Fibroblast of lung (primary cell): Measurements from ENCODE around the gene TJP3. TPM values are rescaled to one million over a fixed set of nuclear protein-coding genes. Genes with fewer than 3 reads are reported as not detected.

ENCODE experiments used
- DNase-seq, 2 donors: peaks; one replicate each; pipeline versions ENCODE4 v3.0.0 to v3.0.0-alpha.2; 2010; ENCODE audit warnings: low read depth in 2 of 2
- H2AFZ ChIP-seq: 2 replicates; pipeline ENCODE4 v1.5.1; 2012; ENCODE audit warnings: low read length, control low read depth, inconsistent platforms
- H3K27ac ChIP-seq: 2 replicates; pipeline ENCODE4 v1.5.1; 2011; ENCODE audit warnings: low read length, control low read depth; ENCODE audit not compliant: insufficient read depth
- H3K27me3 ChIP-seq: 2 replicates; pipeline ENCODE4 v1.5.1; 2011; ENCODE audit warnings: mild to moderate bottlenecking, low read length; ENCODE audit not compliant: control insufficient read depth, insufficient read depth
- H3K36me3 ChIP-seq: 2 replicates; pipeline ENCODE4 v1.5.1; 2011; ENCODE audit warnings: low read length; ENCODE audit not compliant: control insufficient read depth, insufficient read depth
- H3K4me1 ChIP-seq: 2 replicates; pipeline ENCODE4 v1.5.1; 2011; ENCODE audit warnings: low read length; ENCODE audit not compliant: control insufficient read depth, insufficient read depth; ENCODE audit errors: extremely low read depth
- H3K4me2 ChIP-seq: 2 replicates; pipeline ENCODE4 v1.5.1; 2011; ENCODE audit warnings: low read length, control low read depth; ENCODE audit not compliant: insufficient read depth; ENCODE audit errors: extremely low read depth
- H3K4me3 ChIP-seq, 4 experiments: fragments of 200-600 bp in 1 of 4; sonication (generic) in 1 of 4; replicated peaks in 1 of 4; 2 replicates each; pipeline ENCODE4 v1.5.1; 2011 to 2016; ENCODE audit warnings: low read length in 4 of 4, low read depth in 3 of 4, mild to moderate bottlenecking in 3 of 4, control low read depth in 2 of 4, inconsistent platforms in 1 of 4, mixed read lengths in 1 of 4; ENCODE audit not compliant: insufficient read depth in 1 of 4; ENCODE audit errors: control extremely low read depth in 1 of 4
- H3K79me2 ChIP-seq: 2 replicates; pipeline ENCODE4 v1.5.1; 2012; ENCODE audit warnings: mild to moderate bottlenecking, low read length, inconsistent platforms; ENCODE audit not compliant: control insufficient read depth, insufficient read depth
- H3K9ac ChIP-seq: 2 replicates; pipeline ENCODE4 v1.5.1; 2011; ENCODE audit warnings: mild to moderate bottlenecking, low read length, control low read depth; ENCODE audit not compliant: insufficient read depth
- H3K9me3 ChIP-seq: 2 replicates; pipeline ENCODE4 v1.5.1; 2012; ENCODE audit warnings: low read depth, low read length; ENCODE audit not compliant: control insufficient read depth, insufficient read depth
- H4K20me1 ChIP-seq: 2 replicates; pipeline ENCODE4 v1.5.1; 2011; ENCODE audit warnings: low read length; ENCODE audit not compliant: control insufficient read depth, insufficient read depth; ENCODE audit errors: extremely low read depth
- CTCF ChIP-seq, 2 donors: IDR thresholded peaks in 1 of 2; conservative IDR thresholded peaks in 1 of 2; 1 replicate in 1 of 2; 2 replicates in 1 of 2; pipeline ENCODE4 v1.5.1; 2011 to 2012; ENCODE audit warnings: low read length in 2 of 2, control low read depth in 1 of 2, inconsistent platforms in 1 of 2, low read depth in 1 of 2, mild to moderate bottlenecking in 1 of 2
- EZH2 ChIP-seq: IDR thresholded peaks from 2 replicates; pipeline ENCODE4 v1.5.1; 2012; ENCODE audit warnings: low read length, control low read depth, mild to moderate bottlenecking; ENCODE audit errors: missing control alignments
- polyA plus RNA-seq, 2 donors: library from polyadenylated mRNA; depleted of rRNA in 1 of 2; stranded (reverse) in 1 of 2; unstranded in 1 of 2; fragments of >200 nt; gene quantifications; 2 replicates each; pipeline ENCODE4 v1.2.1, GENCODE V29; 2011 to 2012; ENCODE audit warnings: missing spikeins in 1 of 2
- total RNA-seq: library from RNA; depleted of rRNA; stranded (reverse); fragments of >200 nt; gene quantifications from 2 replicates; pipeline ENCODE4 v1.2.1, GENCODE V29; 2014

TJP3 gene
- total and polyA plus RNA-seq, 2 donors (not counting 1 experiment from before 2014, with no cell fraction given) = not detected

- Histone ChIP-seq H3K36me3 (peaks cover 3% of the 10 kb centered on the region), H4K20me1 (no peaks in the 10 kb centered on the region), H3K27me3 (no peaks in the 10 kb centered on the region), H3K4me3 (no peak overlapping the region), H2AFZ (no peak overlapping the region), H3K9me3 (no peaks in the 10 kb centered on the region), H3K4me2 (no peak overlapping the region), H3K9ac (no peak overlapping the region), H3K79me2 (peaks cover 10% of the 10 kb centered on the region), H3K27ac (no peak overlapping the region), H3K4me1 (no peaks in the 10 kb centered on the region)
- DNase-seq = peak in 1 of 2 donors; percentile 84
- no peak for TF ChIP-seq CTCF (conservative IDR thresholded peaks at IDR 0.05 in 1 of 2, IDR thresholded peaks at IDR 0.05 in 1 of 2; ENCODE audit: low read depth in 1 of 2, low read length in 2 of 2)
- TF ChIP-seq EZH2 = no peak
Observed at GRCh38 chr19:3683405-3684053, 24.7 kb upstream of the TJP3 start.

- Histone ChIP-seq H3K9ac (no peak overlapping the region), H3K9me3 (no peaks in the 10 kb centered on the region), H3K4me1 (no peaks in the 10 kb centered on the region), H3K4me2 (no peak overlapping the region), H3K27ac (no peak overlapping the region), H3K79me2 (peaks cover 10% of the 10 kb centered on the region), H3K27me3 (no peaks in the 10 kb centered on the region), H4K20me1 (no peaks in the 10 kb centered on the region), H2AFZ (no peak overlapping the region), H3K36me3 (peaks cover 3% of the 10 kb centered on the region), H3K4me3 (no peak overlapping the region)
- DNase-seq = peak in 1 of 2 donors; percentile 93
- TF ChIP-seq EZH2 (no peak), CTCF (conservative IDR thresholded peaks at IDR 0.05 in 1 of 2, IDR thresholded peaks at IDR 0.05 in 1 of 2; ENCODE audit: low read depth in 1 of 2, low read length in 2 of 2) (no peak)
Observed at GRCh38 chr19:3684054-3684816, 23.9 kb upstream of the TJP3 start.

GRCh38 chr19:3684817-3685410 is 23.3 kb upstream of the TJP3 start:
- Histone ChIP-seq H3K79me2 (peaks cover 10% of the 10 kb centered on the region), H4K20me1 (no peaks in the 10 kb centered on the region), H3K4me1 (no peaks in the 10 kb centered on the region), H3K27ac (no peak overlapping the region), H3K4me2 (no peak overlapping the region), H2AFZ (no peak overlapping the region), H3K9ac (no peak overlapping the region), H3K27me3 (no peaks in the 10 kb centered on the region), H3K36me3 (peaks cover 2% of the 10 kb centered on the region), H3K9me3 (no peaks in the 10 kb centered on the region), H3K4me3 (no peak overlapping the region)
- DNase-seq = no peak
- TF ChIP-seq EZH2 (no peak), CTCF (conservative IDR thresholded peaks at IDR 0.05 in 1 of 2, IDR thresholded peaks at IDR 0.05 in 1 of 2; ENCODE audit: low read depth in 1 of 2, low read length in 2 of 2) (no peak)
